IPS-NIHi11 (cell line): ENCODE measurements around the gene PLA2R1.
"Not testable (repeated sequence)": the region's sequence is repeated elsewhere in the genome, so short reads cannot be mapped to it uniquely, and the experiment has no call there.

Experiments
- DNase-seq: peaks from one replicate; pipeline ENCODE4 v3.0.0; 2012; ENCODE audit warnings: mixed read lengths, low spot score

Gene PLA2R1

DNA sequence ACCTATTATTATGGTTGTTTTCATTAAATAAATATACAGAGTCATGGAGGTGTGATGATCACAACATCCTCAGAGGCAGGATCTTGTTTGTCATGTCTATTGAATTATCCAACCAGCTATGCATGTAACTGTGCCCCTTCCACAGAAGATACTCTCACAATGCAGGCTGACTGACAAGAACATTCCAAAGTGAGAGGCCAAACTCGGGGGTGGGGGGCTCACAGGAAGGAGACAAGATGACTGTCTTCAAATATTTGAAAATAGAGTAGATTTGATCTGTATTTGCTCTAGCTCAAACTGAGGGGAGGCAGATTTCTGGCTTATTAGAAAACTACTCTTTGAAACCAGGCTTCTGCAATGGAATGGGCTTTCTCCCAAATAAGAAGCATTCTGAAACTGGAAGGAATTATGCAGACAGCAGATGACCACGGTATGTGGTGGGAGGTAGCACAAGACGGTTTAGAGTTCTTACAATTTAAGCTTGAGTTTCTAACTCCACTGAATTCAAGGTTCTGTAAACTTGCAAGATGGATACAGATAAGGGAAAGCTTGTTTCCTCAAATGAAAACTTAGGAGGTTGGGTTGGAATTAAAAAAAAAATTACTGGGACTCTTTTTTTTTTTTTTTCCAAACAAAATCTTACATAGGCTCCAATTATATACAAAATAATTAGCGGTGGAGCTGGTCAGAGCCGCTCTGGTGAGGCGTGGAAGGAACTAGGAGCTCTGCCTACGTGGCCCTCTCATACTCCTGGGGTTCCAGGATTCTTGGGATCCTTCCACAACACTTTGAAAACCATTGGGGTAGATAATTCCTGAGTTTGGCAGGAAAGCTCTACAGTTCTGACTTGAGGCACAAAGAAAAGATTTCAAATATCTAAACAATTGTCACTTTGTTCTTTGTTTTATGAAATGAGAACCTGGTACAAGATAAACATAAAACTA is 79.3 kb downstream of the PLA2R1 start:
- DNase-seq: no peak

DNA sequence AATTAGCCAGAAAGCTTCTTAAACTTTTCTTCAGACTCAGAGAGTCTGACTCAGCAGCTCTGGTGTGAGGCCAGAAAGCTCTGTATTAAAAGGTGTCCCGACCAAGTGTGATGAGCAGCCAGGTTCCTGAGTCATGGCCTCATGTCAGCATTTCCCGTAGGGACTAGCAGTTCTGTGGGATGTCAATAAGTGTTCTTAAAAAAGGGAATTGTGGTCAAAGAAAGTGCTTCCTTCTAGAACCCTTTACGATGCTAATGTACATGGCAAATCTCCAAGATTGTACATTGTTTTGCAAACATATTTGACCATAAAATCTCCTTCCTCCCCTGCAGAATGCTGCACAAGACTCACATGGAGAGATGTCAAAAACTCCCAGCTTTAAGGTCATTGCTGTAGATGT is 80.1 kb downstream of the PLA2R1 start:
- DNase-seq: peak; percentile 42

DNA sequence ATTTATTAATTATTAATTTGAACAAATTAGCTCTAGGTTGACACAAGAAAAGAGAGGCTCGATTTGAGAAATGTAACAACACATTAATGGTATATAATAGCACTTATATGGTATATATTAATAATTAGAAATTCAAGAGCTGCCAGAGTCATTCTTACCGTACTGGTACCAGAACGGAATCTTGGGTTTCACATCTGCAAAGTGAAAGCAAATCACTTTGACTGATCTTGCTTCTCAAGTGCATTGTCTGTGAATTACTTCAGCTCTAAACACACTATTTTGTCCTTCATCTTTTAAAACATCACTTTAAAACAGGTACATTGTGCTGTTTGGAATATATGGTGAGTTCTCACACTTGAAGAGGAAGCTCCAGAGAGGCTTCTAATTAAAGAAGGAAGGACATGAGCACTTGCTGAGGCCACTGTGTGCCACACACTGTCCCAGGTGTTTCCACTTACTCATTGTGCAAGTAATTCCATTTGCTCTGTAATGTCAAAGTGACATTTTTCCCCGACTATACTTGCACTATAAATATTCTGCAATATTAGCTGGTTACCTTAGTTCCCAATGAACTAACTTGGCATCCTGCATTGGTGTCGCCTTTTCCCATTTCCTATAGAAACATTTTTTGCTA is 85.8 kb downstream of the PLA2R1 start:
- DNase-seq: no peak

DNA sequence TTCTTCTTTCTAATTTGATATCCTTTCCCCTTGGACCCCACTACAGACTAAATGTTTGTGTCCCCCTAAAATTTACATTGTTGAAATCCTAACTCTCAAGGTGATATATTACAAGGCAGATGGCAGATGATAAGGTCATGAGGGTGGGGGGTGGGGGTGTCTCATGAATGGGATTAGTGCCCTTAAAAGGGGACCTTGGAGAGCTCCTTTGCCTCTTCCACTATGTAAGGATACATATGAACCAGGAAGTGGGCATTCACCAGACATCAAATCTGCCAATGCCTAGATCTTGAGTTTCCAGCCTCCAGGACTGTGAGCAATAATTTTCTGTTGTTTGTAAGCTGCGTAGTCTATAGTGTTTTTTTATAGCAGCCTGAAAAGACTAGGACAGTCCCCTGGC is 89.1 kb downstream of the PLA2R1 start:
- no peak for DNase-seq

DNA sequence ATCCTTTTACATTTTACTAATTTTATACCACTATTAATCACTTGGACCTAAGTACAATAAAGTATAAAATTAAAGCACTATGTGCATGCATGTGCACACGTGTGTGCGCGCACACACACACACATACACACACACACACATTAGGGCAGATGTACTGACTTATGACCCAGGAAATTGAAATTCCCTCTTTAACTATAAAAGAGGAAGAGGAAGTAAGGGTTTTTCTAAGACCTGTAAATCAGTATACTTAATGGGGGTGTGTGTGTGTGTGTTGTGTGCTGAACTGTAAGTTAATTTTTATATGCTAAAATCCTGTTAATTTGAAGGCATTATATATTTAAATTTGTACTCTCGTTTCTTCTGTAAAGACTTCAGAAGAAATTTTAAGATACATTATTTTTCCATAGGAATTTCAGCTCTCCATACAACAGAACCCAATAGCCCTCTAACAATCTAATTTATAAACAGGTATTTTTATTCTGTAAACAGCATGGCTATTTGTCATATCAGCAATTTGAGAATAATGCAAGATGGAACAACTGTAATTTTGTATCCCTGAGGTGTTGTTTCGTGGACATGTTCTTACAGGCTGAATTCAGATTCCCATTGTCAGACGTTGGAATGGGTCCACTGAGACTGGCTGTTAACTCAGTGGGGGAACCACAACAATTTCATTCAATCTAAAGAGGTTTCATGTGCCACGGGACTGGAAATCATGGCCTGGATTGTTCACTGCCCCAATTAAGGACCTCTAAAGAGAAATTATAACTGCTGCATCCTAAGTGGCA is 90.9 kb downstream of the PLA2R1 start:
- DNase-seq: no peak

DNA sequence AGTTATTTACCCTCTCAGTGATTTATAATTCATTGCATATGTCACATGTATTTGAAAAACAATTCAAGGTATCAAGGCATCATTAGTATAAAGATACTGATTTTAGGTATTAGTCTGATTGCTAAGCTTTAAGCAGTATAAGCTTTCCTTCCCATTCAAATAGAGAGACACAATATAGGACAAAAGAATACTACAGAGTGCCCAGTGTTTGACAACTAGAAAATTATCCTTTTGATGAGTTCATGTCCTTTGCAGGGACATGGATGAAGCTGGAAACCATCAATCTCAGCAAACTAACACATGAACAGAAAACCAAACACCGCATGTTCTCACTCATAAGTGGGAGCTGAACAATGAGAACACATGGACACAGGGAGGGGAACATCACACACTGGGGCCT is 91.9 kb downstream of the PLA2R1 start:
- not testable (repeated sequence) for DNase-seq

DNA sequence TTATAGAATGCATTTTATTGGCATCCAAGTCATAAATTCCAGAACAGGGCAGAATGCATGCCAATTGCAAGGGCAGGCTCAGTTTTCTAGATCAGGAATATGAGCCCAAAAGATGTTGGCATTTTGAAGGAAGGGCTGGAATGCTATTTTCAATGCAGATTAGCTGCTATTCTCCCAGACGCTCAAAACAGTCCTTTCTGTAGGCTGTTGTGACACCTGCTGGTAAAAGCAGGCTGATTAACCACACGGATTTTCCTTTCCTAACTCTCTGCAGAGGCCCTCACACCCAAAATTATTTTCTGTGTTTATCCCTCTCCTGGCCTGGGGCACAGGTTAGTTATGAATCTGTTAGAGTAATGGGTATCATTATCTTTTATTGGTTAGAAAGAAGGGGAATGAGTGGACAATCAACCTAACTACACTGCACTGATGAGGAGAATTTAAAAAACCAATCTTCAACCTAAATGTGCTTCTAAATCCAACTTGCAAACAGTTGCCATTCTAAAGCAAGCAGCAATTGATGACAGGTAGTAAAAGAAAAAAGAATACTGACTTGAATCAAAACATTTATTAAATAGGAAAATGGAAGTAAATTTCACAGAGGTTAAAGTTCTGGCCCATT is 94.0 kb downstream of the PLA2R1 start:
- DNase-seq: peak; percentile 72

DNA sequence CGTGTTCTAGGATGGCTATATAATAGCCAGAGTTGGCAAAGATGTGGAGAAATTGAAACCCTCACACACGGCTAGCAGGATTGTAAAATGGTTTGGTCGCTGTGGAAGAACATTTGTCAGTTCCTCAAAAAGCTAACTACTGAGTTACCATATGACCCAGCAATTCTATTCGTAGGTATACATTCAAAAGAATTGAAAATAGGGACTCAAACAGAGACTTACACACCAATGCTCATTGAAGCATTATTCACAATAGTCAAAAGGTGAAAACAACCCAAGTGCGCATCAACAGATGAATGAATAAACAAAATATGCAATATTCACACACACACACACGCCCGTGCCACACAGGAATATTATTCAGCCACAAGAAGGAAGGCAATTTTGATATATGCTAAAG is 98.7 kb downstream of the PLA2R1 start:
- DNase-seq: no peak

DNA sequence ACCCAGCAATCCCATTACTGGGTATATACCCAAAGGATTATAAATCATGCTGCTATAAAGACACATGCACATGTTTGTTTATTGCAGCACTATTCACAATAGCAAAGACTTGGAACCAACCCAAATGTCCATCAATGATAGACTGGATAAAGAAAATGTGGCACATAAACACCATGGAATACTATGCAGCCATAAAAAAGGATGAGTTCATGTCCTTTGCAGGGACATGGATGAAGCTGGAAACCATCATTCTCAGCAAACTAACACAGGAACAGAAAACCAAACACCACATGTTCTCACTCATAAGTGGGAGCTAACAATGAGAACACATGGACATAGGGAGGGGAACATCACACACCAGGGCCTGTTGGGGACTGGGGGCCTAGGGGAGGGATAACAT is 99.9 kb downstream of the PLA2R1 start:
- not testable (repeated sequence) for DNase-seq

DNA sequence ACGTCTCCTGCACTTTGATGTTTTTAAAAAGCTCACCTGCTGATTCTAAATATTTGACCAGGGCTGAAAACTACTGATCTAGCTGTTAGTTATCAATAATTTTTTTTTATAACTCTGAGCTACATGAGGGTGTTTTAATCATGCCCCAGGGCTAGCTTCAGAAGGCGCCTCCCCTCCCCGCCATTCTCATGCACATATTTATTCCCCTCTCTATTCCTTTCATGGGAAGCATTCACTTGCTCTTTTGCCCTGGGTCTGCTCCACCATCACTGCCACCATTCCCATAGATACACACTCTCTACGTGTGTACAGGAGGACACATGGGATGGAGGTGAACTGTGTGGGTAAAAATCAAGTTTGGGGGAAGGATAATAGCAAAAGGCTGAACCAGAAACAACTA is 101.0 kb downstream of the PLA2R1 start:
- no peak for DNase-seq

DNA sequence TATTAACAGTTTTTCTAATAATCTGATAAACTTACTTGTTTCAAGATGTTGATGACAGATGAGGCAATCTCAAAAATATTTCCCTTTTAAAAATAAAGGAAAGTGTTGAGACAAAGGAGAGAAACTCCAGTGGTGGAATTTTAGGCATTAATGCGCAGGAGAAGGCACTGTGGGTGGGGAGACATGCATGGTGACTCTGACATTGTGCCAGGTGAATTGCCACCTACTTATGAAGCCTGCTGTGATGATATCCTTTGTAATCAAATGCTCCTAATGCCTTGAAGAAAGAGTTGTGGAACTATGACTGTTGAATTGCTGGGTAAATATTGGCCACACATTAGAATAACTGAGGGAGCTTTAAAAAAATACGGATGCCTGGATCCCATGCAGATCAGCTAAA is 101.4 kb downstream of the PLA2R1 start:
- DNase-seq: no peak

DNA sequence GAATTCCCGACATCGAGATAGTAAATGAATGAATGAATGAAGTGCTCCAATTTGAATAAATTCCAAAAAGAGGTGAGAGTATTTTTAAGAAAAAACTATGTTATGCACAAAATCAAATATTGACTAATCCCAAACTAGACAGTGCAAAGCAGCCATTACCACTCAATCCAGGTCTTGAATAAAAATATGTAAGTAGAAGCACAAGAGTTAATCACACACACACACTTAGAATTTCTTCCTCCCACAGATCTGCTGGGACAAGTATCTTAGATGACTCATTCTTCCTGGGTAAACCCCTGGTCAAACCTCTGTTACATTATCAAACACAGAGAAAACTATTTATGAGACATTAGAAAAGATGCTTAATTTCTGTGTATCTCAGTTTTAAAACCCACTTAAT is 102.0 kb downstream of the PLA2R1 start:
- DNase-seq: no peak

DNA sequence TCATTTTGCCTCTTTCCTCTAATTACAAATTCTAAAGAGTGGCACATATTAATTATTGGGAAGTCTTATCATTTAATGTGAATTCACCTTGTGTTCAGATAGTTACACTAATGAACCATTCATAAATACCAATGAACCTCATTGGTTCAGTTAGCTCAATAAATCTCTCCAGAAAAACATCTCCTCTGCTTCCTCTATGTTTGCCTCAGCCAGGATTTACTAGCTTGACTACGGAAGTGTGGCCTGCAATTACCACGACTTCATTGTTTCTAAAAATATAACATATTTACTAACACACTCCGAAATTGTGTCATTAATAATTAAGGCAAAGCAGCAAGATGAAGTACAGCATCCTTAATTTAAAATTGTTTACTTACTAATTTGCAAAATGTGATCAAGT is 103.3 kb downstream of the PLA2R1 start:
- DNase-seq: no peak

DNA sequence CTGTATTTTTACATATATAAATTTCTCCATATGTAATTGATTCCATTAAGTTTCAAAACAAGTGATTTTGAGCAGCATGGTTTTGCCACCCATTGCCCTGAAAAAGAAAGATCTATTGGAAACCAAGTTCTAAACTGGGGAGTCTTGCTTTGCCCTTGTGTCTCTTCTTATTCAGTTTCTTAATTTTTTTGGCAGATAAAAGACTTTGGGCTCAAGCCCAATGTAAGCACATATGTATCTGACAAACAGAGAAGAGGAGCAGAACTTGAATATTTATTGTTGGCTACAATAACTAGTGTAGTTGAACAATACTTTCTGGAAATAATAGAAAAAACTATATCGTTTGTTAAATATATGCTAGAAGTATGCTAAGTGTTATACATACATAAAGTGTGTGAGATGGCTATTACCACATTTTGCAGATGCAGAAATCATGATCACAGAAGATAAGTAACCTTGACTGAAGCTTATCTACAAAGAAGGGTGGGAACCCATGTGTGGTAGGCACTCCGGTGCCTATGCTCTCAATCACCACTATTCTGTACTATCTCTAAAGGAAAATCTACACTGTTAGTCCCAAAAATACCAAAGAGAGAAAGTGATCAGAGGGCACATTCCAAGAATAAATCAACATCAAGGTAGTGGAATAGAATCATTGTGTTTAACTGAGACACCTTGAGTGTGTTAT is 109.1 kb downstream of the PLA2R1 start:
- DNase-seq: no peak

DNA sequence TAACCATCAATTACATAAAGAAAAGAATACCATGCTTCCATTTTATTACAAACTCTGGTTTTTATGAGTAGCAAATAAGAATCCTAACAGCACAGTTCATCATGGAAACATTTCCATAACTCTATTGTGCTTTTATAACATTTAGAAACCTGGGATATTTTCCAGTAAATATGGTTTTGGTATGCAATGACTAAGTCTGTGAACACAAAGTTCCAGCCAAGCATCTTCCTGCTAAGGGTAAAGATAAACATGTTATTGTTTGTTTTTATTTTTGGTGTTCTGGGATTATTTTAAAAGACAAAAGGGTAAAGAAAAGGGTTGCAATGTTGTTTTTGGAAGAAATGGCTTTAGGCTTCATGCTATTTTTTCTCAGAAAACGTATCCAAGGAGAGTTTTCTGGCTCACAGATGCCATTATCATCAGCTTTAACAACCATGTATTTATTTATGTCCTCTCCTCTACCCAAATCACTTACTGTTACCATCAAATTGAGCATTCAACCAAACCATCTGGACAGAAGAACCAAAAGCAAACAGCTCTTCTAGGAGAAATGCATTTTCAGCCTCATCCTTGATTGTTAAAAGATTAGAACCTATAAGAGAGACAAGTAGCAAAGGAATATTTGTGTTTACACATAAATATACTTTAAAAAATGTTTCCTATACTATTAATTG is 116.0 kb downstream of the PLA2R1 start:
- no peak for DNase-seq

DNA sequence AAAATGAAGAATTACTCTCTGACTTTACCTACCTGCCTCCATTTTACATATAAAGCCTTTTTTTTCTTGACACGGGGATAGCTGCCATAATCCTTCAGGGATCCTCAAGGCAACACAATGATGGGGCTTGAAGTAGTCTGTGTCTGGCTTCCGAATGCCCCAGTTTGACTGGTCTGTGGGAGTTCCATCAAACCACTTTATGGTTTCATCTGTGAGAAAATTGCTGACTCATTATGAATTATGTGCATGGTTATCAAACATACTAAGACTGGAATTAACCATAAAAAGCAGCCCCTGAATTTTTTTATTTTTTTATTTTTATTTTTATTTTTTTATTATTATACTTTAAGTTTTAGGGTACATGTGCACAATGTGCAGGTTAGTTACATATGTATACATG is 117.5 kb downstream of the PLA2R1 start:
- no peak for DNase-seq

DNA sequence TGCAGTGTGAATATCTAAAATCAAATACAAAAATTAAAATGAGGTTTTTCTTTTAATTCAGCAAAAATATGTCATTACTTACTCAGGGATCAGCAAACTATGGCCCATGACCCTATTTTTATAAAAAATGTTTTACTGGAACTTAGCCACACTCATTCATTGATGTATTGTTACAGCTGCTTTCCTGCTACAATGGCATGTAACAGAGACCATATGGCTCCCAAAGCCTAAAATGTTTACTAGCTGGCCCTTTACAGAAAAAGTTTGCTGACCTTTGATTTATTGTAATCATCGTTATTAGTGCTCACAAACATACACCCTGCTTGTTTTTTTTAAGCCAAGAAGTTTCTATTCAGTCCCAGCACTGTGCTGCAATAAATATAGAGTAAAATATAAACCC is 120.3 kb downstream of the PLA2R1 start:
- no peak for DNase-seq

DNA sequence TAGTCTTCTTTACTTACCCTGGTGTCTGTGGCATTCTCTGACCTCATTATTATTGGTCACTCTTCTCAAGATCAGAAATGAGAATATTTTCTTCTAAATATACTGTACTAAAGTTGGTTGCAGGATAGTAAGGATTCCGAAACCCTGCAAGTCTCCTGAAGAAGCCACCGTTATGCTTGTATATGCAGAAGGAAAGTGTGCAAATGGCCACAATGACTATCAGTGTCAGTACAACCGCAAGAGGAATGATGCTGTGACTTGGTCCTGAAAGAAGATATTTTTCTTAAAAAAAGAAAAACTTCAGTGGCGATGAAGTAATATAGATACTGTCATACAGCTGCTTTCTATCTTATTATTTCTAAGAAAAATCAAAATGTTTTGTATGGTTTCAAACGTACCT is 120.7 kb downstream of the PLA2R1 start:
- no peak for DNase-seq

DNA sequence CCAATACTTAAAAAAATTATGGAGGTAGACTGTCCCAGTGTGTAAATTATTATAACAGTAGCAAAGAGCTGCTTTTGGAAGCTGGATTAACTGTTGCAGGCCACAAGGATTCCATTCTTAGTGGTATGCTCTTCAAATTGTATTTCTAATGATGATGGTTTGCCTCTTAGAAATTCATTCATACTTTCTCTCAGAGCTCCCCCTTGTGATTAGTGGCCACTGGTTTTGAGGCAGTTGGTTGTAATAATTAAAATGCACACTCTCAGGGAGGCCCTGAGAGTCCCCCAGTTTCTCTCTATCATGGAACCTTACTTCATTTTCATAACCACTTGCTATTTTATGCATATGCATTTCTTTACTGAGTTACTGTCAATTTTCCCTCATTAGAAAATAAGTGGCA is 122.5 kb downstream of the PLA2R1 start:
- peak; percentile 24 for DNase-seq

DNA sequence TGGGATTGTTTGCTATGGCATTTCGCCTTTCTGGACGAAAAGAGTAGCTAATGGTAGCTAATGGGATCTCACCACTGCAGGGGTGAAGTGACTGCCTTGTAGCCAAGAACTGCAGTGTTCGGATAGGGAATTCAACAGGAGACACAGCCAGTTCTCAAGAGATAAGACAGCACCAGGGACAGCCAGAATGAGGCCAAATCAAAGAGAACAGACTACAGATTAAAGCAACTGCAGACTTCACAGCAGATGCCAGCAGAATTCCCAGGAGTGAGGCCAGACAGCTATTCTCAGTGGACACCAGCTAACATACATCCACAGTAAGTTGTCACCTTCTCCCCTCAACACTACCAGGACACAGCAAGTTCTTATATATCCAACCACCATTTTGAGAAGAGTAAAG is 124.0 kb downstream of the PLA2R1 start:
- DNase-seq: no peak

DNA sequence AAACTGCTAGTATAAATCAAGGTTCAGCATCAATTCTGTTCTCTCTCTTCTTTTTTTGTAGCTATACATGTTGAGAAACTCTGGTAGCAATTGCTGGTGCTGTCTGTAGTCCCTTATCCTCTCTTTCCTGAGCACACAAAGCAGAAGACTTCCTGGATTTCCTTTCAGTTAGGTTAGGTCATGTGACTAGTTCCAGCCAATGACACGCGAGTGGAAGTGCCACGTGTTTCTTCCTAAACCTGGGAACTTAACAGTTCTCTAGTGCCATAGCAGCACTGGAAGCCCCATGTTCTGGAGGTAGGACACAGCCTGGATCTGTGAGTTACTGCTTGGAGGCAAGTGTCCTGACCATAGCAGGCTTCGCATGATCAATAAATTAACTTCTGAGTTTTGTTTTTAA is 125.9 kb downstream of the PLA2R1 start:
- DNase-seq: peak; percentile 44
